Measurements from ENCODE around the gene C1orf174. TPM values are rescaled to one million over a fixed set of nuclear protein-coding genes. Genes with fewer than 3 reads are reported as not detected.

Gene C1orf174
- total RNA-seq, 1 experiment from 2014 or later = 41.2 TPM

- no peak for ATAC-seq
- ChIA-PET POLR2A (no interaction called here), CTCF (no interaction called here)
- no peak overlapping the region for H3K27ac ChIP-seq (ENCODE audit: low read length)
- intact Hi-C loops (cut with micrococcal nuclease; ENCODE audit: unreplicated experiment) (no loop called here), in situ Hi-C loops (cut with HindIII; ENCODE audit: low pct_unique_long_range_greater_than_20kb, low sequenced_read_pairs) (no loop called here)
- H3K36me3 ChIP-seq (ENCODE audit: control insufficient read depth, insufficient read depth, low read length) = peaks cover 4% of the 10 kb centered on the region; the same call in 1 of the 2 replicates
- no peak for TF ChIP-seq SIN3A (IDR thresholded peaks at IDR 0.05; ENCODE audit: borderline replicate concordance, insufficient read depth, low read depth, low read length)
- TF ChIP-seq CTCF (IDR thresholded peaks at IDR 0.05) = no peak
- TF ChIP-seq REST (IDR thresholded peaks at IDR 0.05; ENCODE audit: insufficient read depth in 1 of 2, low read depth in 2 of 2, low read length in 1 of 2) = no peak
- TF ChIP-seq POLR2AphosphoS5 (IDR thresholded peaks at IDR 0.05; ENCODE audit: low read depth, low read length) = no peak
- no peak for TF ChIP-seq TCF7L2 (IDR thresholded peaks at IDR 0.05; ENCODE audit: low read depth, low read length)
- no TSS peak for BruUV-seq (replicated peaks)
- peaks cover 6% of the 10 kb centered on the region for H3K4me1 ChIP-seq (ENCODE audit: control insufficient read depth, insufficient read depth, low read length)
- no peak overlapping the region for H3K4me3 ChIP-seq (ENCODE audit: low read depth in 2 of 2, low read length in 2 of 2)
- DNase-seq (ENCODE audit: low read depth, low spot score) = no peak
- no peaks in the 10 kb centered on the region for H3K9me3 ChIP-seq (ENCODE audit: control insufficient read depth, insufficient read depth, low read depth, low read length)
- no peaks in the 10 kb centered on the region for H3K27me3 ChIP-seq (ENCODE audit: control insufficient read depth, insufficient read depth, low read length)
These were observed 47.2 kb downstream of the C1orf174 start for GRCh38 chr1:3852711-3853485.

- BruUV-seq (replicated peaks) = no TSS peak
- Histone ChIP-seq H3K9me3 (ENCODE audit: control insufficient read depth, insufficient read depth, low read depth, low read length) (no peaks in the 10 kb centered on the region), H3K36me3 (ENCODE audit: control insufficient read depth, insufficient read depth, low read length) (peaks cover 6% of the 10 kb centered on the region; the same call in 1 of the 2 replicates), H3K27ac (ENCODE audit: low read length) (no peak overlapping the region), H3K4me1 (ENCODE audit: control insufficient read depth, insufficient read depth, low read length) (peaks cover 5% of the 10 kb centered on the region), H3K4me3 (ENCODE audit: low read depth in 2 of 2, low read length in 2 of 2) (no peak overlapping the region), H3K27me3 (ENCODE audit: control insufficient read depth, insufficient read depth, low read length) (no peaks in the 10 kb centered on the region)
- TF ChIP-seq TCF7L2 (IDR thresholded peaks at IDR 0.05; ENCODE audit: low read depth, low read length) (no peak), POLR2AphosphoS5 (IDR thresholded peaks at IDR 0.05; ENCODE audit: low read depth, low read length) (no peak), CTCF (IDR thresholded peaks at IDR 0.05) (no peak), SIN3A (IDR thresholded peaks at IDR 0.05; ENCODE audit: borderline replicate concordance, insufficient read depth, low read depth, low read length) (no peak), REST (IDR thresholded peaks at IDR 0.05; ENCODE audit: insufficient read depth in 1 of 2, low read depth in 2 of 2, low read length in 1 of 2) (no peak)
- ChIA-PET POLR2A (no interaction called here), CTCF (no interaction called here)
- no peak for ATAC-seq
- DNase-seq (ENCODE audit: low read depth, low spot score) = no peak
- intact Hi-C loops (cut with micrococcal nuclease; ENCODE audit: unreplicated experiment) = no loop called here
- in situ Hi-C loops (cut with HindIII; ENCODE audit: low pct_unique_long_range_greater_than_20kb, low sequenced_read_pairs) = no loop called here
These were observed 48.0 kb downstream of the C1orf174 start for GRCh38 chr1:3852091-3852490.

Measured in Panc1 (cell line).